ENCODE measurements around the gene RASGRF1.
A peak's percentile ranks its signal among the peaks of the same experiment; 100 is the strongest.

Gene RASGRF1

GRCh38 chr15:78983146-78983918 lies 107.2 kb downstream of the RASGRF1 start:
- DNase-seq, result peak; percentile 61

DNA sequence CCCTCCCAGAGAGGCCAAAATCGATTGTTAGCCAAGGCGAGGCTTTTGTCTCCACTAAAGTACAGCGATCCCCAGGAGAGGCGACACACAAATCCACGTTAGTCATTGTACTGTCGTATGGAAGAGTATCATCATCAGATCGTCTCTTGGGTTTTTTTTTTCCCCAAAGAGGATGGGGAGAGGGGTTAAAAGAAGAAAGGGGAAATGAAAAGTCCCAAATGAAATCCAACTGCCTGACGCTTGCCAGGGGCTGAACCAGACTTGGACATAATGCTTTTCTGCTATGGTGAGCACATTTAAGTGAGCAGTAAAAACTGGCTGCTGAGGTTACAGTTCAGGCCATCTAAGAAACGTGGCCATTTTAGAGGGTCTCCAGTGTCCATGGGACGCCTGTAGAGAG lies 107.8 kb downstream of the RASGRF1 start:
- DNase-seq, result peak; percentile 61

DNA sequence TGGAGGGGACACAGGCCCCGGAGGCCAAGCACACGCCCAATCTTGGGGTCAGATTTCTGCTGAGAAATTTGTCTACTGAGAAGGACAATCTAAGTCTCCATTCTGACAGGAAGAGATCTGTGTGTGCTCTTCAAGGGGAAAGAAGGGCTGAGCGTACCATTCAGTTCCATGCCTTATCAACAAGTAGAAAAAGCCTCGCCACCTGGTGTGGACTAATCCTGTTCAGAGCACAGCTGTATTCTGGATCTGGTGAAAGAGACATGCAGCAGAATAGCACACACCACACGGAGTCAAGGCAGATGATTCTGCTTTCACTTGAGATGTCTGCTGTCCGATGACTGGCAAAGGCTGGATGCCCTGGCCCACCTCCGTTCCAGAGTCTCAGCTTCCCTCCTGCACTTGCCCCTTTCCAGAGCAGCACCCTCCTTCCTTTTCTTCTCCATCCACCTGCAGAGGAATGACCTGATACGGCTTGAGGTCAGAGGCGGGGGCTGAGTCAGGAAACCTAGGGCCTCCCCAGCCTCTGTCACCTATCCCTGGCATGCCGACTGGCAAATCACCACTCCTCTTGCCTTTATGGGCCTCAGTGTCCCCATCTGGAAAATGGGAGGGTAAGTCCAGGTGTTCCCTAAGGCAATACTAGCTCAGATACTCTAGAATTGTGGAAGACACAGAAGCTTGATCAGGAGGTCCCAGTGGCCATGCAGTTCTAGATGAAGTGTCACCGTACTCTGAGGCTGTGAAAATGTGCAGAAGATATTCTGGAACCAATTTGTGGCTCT lies 108.9 kb downstream of the RASGRF1 start:
- DNase-seq, result no peak

DNA sequence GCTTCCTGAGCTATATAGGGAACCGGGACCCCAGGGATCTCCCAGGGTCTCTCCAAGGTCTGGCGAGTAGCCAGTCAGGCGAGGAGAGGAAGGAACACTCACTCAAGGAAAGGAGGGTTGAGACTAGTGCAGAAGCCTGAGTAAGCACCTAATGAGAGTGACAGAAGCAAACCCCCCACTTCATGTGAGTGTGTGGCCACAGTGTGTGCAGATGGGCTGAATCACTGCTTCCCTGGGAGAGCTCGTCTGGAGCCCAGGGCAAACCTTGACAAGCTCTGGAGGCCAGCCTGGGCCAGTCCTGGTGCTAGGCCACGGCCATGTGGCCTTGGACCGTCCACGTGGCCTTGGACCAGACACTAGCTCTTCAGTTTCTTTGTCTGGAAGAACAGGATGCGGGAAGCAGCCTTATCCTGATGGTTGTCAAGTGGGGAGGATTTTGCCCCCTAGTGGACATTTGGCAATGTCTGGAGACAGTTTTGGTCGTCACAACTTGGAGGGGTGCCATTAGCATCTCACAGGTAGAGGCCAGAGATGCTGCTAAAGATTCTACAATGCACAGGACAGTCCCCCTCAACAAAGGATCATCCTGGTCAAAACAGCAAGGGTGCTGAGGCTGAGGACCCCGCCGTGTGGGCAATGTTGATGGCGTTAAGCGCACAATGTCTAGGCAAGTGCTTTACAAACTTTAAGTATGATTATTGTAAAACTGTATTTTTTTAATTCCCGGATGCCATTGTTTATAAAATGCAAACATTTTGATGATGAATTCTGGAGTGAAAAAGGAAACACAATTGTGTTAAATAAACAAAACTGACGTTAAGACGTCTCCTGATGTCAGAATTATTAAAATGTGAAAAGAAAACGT lies 110.9 kb downstream of the RASGRF1 start:
- no peak for DNase-seq

- no peak for DNase-seq
Measured at GRCh38 chr15:78978601-78979179, 111.9 kb downstream of the RASGRF1 start.

- no peak for DNase-seq
Measured at GRCh38 chr15:78977591-78978347, 112.8 kb downstream of the RASGRF1 start.

GRCh38 chr15:78977091-78977571 lies 113.4 kb downstream of the RASGRF1 start:
- peak; percentile 72 for DNase-seq

DNA sequence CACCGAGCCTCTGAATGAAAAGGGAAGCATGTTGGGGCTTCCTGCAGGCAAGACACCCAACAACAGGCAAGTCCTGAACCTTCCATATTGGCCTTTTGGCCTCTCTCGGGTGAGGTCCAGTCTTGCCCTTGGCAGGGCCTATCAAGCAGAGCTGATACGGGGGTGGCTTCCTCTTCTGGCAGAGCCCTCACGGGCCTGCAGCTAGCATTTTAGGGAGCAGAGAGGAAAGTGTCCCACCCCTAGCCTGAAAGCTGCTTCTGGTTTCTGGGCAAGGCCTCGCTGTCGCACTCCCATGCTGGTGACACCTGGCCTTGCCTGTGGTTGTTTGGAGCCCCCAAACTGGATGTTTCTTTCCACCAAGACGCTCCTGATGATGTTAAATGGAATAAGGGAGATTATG lies 113.9 kb downstream of the RASGRF1 start:
- no peak for DNase-seq

GRCh38 chr15:78974272-78974918 lies 116.2 kb downstream of the RASGRF1 start:
- DNase-seq, result no peak

DNA sequence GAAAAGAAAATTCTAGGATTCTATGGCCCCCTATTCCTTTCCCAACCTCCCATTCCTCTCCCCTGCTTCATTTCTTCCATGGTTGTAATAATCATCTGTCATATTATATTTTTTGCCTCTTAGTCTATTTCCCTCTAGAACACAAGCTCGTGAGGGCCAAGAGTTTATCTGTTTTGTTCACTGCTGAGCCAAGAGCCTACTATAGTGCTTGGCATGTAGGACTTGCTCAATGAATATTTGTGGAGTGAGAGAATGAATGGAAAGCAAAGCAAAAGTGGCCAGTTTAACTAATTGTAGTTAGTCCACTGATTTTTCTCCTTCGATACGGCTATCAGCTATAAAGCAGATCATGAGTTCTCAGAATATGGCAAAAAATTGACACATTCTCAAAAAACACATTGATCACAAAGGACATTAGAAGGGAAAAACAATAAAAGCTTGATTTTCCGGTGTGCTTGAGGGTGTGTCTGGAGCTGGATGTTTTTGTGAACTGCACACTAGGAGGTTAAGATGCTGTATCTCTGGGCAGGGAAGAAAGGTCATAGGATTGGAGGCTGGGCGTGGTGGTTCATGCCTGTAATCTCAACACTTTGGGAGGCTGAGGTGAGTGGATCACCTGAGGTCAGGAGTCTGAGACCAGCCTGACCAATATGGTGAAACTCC lies 120.8 kb downstream of the RASGRF1 start:
- no peak for DNase-seq

GRCh38 chr15:78968539-78969271 lies 121.9 kb downstream of the RASGRF1 start:
- no peak for DNase-seq

- DNase-seq, result no peak
Measured at GRCh38 chr15:78968114-78968513, 122.5 kb downstream of the RASGRF1 start.

DNA sequence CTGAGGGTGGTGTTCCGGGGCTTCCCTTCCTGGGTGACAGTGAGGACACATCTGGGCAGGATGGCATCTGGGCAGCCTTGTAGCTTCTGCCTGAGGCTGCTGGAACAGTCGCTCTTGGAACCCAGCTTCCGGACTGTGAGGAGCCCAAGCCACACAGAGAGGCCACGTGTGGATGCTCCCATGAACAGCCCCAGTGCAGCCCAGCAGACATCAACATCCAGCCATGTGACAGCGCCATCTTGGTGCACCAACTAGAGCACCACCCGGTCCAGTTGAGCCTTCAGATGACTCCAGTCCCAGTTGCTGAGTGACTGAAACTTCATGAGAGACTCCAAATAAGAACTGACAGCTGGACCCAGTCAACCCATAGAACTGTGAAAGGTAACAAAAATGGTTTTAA lies 130.3 kb downstream of the RASGRF1 start:
- no peak for DNase-seq

GRCh38 chr15:78959360-78959759 lies 131.2 kb downstream of the RASGRF1 start:
- DNase-seq, result no peak

- DNase-seq, result no peak
Measured at GRCh38 chr15:78957416-78958093, 133.0 kb downstream of the RASGRF1 start.

GRCh38 chr15:78956937-78957336 lies 133.6 kb downstream of the RASGRF1 start:
- DNase-seq, result no peak

DNA sequence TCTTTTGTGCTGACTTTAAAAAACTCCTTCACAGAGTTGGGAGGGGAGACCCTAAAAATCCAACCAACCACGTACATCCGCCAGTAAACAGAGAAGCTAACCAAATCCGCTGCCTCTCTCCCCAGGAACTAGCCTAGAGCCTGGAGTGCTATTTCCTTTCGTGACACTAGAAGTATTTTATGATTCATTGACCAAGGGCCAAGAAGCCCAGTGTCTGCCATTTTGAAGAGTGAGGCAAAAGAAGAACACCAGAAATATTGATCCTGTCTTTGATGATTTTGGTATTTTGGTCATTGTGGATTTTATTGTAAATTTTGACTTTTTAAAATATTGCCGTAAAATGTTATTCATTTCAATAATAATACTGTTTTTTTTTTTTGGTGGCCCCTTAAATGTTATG lies 135.2 kb downstream of the RASGRF1 start:
- DNase-seq, result no peak

DNA sequence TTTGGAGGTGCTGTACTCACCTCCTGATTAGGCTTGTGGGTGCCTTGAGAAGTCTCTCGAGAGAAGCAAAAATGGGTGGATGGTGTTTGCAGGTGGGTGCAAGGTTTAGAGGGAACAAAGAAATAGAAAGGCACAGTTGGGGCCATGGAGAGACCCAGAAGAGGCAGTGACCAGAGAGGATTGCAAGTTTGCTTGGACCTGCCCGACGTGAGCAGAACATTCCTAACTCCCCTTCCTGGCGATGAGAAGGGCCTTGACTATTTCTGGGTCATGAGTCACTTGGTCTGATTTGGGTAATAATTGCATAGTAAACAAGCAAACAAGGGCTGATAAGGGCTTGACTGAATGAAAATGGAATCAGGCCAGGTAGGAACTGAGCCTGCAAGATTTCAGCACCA lies 138.7 kb downstream of the RASGRF1 start:
- DNase-seq, result no peak
